OCI-LY1 (cell line): ENCODE results near the gene PSPC1.

Experiments used
- H2AFZ ChIP-seq: fragments of 200-600 bp; sonication (generic), shearing (Covaris generic); 2 replicates; pipeline ENCODE4 v1.6.0; 2014; ENCODE audit warnings: antibody characterized with exemption, mild to moderate bottlenecking, low read length
- H3F3A ChIP-seq: fragments of 200-600 bp; sonication (generic), shearing (Covaris generic); 2 replicates; pipeline ENCODE4 v1.6.0; 2014; ENCODE audit warnings: mild to moderate bottlenecking, antibody characterized with exemption, low read length, moderate library complexity; ENCODE audit not compliant: insufficient read depth
- H3K27ac ChIP-seq: fragments of 200-600 bp; sonication (generic); 2 replicates; pipeline ENCODE4 v1.5.1; 2014; ENCODE audit warnings: low read length, mixed run types, mild to moderate bottlenecking, low read depth; ENCODE audit not compliant: poor library complexity, severe bottlenecking
- H3K27me3 ChIP-seq: fragments of 200-600 bp; sonication (generic); 2 replicates; pipeline ENCODE4 v1.6.0; 2014; ENCODE audit warnings: antibody characterized with exemption, mild to moderate bottlenecking, low read length, moderate library complexity; ENCODE audit not compliant: insufficient read depth
- H3K36me3 ChIP-seq: fragments of 200-600 bp; sonication (generic); 2 replicates; pipeline ENCODE4 v1.6.1; 2014; ENCODE audit warnings: mild to moderate bottlenecking, antibody characterized with exemption, low read length, moderate library complexity, mixed read lengths; ENCODE audit not compliant: insufficient read depth
- H3K4me1 ChIP-seq: fragments of 200-600 bp; sonication (generic); 2 replicates; pipeline ENCODE4 v1.5.1; 2014; ENCODE audit warnings: mild to moderate bottlenecking, low read length, moderate library complexity; ENCODE audit not compliant: insufficient read depth, severe bottlenecking
- H3K4me2 ChIP-seq: fragments of 200-600 bp; sonication (generic), shearing (Covaris generic); 2 replicates; pipeline ENCODE4 v1.6.1; 2014; ENCODE audit warnings: low read length
- H3K4me3 ChIP-seq: fragments of 200-600 bp; sonication (generic); 2 replicates; pipeline ENCODE4 v1.5.1; 2014; ENCODE audit warnings: low read length, low read depth, mild to moderate bottlenecking, mixed read lengths; ENCODE audit not compliant: poor library complexity, severe bottlenecking
- H3K79me2 ChIP-seq: fragments of 200-600 bp; shearing (Covaris generic); 2 replicates; pipeline ENCODE4 v1.6.1; 2016; ENCODE audit warnings: mixed run types, low read length, mixed read lengths; ENCODE audit not compliant: insufficient read depth
- H3K9ac ChIP-seq: fragments of 200-600 bp; sonication (generic), shearing (Covaris generic); 2 replicates; pipeline ENCODE4 v1.6.1; 2014; ENCODE audit warnings: mild to moderate bottlenecking, low read length, mixed read lengths
- H3K9me2 ChIP-seq: fragments of 200-600 bp; sonication (generic), shearing (Covaris generic); 2 replicates; pipeline ENCODE4 v1.6.1; 2014; ENCODE audit warnings: low read depth, mild to moderate bottlenecking, low read length, mixed read lengths
- H3K9me3 ChIP-seq: fragments of 200-600 bp; shearing (Covaris generic); 2 replicates; pipeline ENCODE4 v1.6.1; 2014; ENCODE audit warnings: low read length, mixed read lengths
- H4K20me1 ChIP-seq: fragments of 200-600 bp; sonication (generic), shearing (Covaris generic); 2 replicates; pipeline ENCODE4 v1.6.0; 2016; ENCODE audit warnings: mild to moderate bottlenecking, low read length; ENCODE audit not compliant: insufficient read depth
- CTCF ChIP-seq: fragments of 200-600 bp; sonication (generic), shearing (Covaris generic); IDR thresholded peaks from 2 replicates; pipeline ENCODE4 v1.5.1; 2017; ENCODE audit warnings: mild to moderate bottlenecking, antibody characterized with exemption, low read length, moderate library complexity, mixed read lengths
- EZH2 ChIP-seq: fragments of 200-600 bp; sonication (generic), shearing (Covaris generic); IDR thresholded peaks from 2 replicates; pipeline ENCODE4 v1.8.0; 2017; ENCODE audit warnings: borderline replicate concordance, mixed run types, mild to moderate bottlenecking, antibody characterized with exemption, low read length, moderate library complexity, mixed read lengths

PSPC1 gene

GRCh38 chr13:19672990-19673389 lies 109.8 kb downstream of the PSPC1 start:
- Histone ChIP-seq H3K9ac (no peak overlapping the region), H3K9me2 (no peaks in the 10 kb centered on the region), H3K27me3 (no peaks in the 10 kb centered on the region), H3K4me3 (no peak overlapping the region), H3F3A (peaks cover 4% of the 10 kb centered on the region; the same call in 1 of the 2 replicates), H3K27ac (no peak overlapping the region), H3K36me3 (peaks cover 92% of the 10 kb centered on the region), H2AFZ (no peak overlapping the region), H4K20me1 (no peaks in the 10 kb centered on the region), H3K79me2 (no peaks in the 10 kb centered on the region), H3K4me1 (no peaks in the 10 kb centered on the region), H3K4me2 (no peak overlapping the region), H3K9me3 (no peaks in the 10 kb centered on the region)
- no peak for TF ChIP-seq CTCF
- TF ChIP-seq EZH2: no peak

GRCh38 chr13:19670147-19670546 lies 112.6 kb downstream of the PSPC1 start:
- no peaks in the 10 kb centered on the region for H3K79me2 ChIP-seq
- no peaks in the 10 kb centered on the region for H3K4me1 ChIP-seq
- no peak overlapping the region for H2AFZ ChIP-seq
- no peak overlapping the region for H3K27ac ChIP-seq
- H3K9ac ChIP-seq: no peak overlapping the region
- no peak overlapping the region for H3K4me2 ChIP-seq
- H4K20me1 ChIP-seq: no peaks in the 10 kb centered on the region
- no peak for TF ChIP-seq EZH2
- no peak for TF ChIP-seq CTCF
- no peaks in the 10 kb centered on the region for H3K9me2 ChIP-seq
- no peaks in the 10 kb centered on the region for H3K9me3 ChIP-seq
- no peaks in the 10 kb centered on the region for H3K27me3 ChIP-seq
- peaks cover 4% of the 10 kb centered on the region; the same call in 1 of the 2 replicates for H3F3A ChIP-seq
- no peak overlapping the region for H3K4me3 ChIP-seq
- H3K36me3 ChIP-seq: peaks cover 98% of the 10 kb centered on the region

DNA sequence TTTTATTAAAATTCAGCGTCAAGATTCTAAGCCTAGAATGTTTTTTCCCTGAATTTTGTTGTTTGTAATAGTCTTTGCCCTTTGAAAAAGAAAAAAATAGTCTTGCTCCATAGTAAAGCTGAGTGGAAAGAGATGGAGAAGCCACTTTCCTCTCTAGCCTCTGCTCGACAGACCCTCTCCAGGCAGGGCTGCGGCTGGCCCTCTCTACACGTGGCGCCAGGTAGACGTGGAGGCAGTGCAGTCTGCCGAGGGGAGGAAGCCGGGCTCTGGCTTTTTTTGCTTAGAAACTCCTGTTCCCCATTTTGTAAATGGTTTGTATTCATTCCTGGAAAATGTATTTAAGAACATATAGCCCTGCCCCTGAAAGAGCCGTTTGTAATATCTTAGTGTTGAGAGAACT lies 114.0 kb downstream of the PSPC1 start:
- Histone ChIP-seq H3K79me2 (no peaks in the 10 kb centered on the region), H3K9me2 (no peaks in the 10 kb centered on the region), H3F3A (peaks cover 4% of the 10 kb centered on the region; the same call in 1 of the 2 replicates), H3K9ac (no peak overlapping the region), H3K4me1 (no peaks in the 10 kb centered on the region), H3K4me2 (no peak overlapping the region), H2AFZ (no peak overlapping the region), H3K4me3 (no peak overlapping the region), H4K20me1 (no peaks in the 10 kb centered on the region), H3K36me3 (peaks cover 97% of the 10 kb centered on the region), H3K9me3 (no peaks in the 10 kb centered on the region), H3K27ac (no peak overlapping the region), H3K27me3 (no peaks in the 10 kb centered on the region)
- TF ChIP-seq CTCF: no peak
- TF ChIP-seq EZH2: no peak
